Osteoblast (primary cell): ENCODE data around the gene CDH12. TPM values are rescaled to one million over a fixed set of nuclear protein-coding genes. Genes with fewer than 3 reads are reported as not detected.

Source experiments
- DNase-seq: peaks from one replicate; pipeline ENCODE4 v3.0.0; 2011; ENCODE audit warnings: low spot score, mixed read lengths; ENCODE audit not compliant: insufficient read length; ENCODE audit errors: missing footprints
- H2AFZ ChIP-seq: 2 replicates; pipeline ENCODE4 v1.6.0; 2011; ENCODE audit warnings: mild to moderate bottlenecking, low read length
- H3K27ac ChIP-seq: 2 replicates; pipeline ENCODE4 v1.5.1; 2011; ENCODE audit warnings: mild to moderate bottlenecking, low read depth, low read length, moderate library complexity
- H3K27me3 ChIP-seq: 2 replicates; pipeline ENCODE4 v1.6.0; 2012; ENCODE audit warnings: mild to moderate bottlenecking, control low read depth, inconsistent platforms, low read length, moderate library complexity; ENCODE audit not compliant: insufficient read depth
- H3K36me3 ChIP-seq: 2 replicates; pipeline ENCODE4 v1.5.1; 2011; ENCODE audit warnings: mild to moderate bottlenecking, low read length, control low read depth, moderate library complexity; ENCODE audit not compliant: insufficient read depth
- H3K4me1 ChIP-seq: 2 replicates; pipeline ENCODE4 v1.5.1; 2011; ENCODE audit warnings: mild to moderate bottlenecking, low read length, control low read depth, moderate library complexity; ENCODE audit not compliant: insufficient read depth
- H3K4me2 ChIP-seq: 2 replicates; pipeline ENCODE4 v1.6.0; 2011; ENCODE audit warnings: mild to moderate bottlenecking, low read length; ENCODE audit not compliant: insufficient read depth
- H3K4me3 ChIP-seq: fragments of 200-600 bp; sonication (generic); 3 replicates; pipeline ENCODE4 v1.5.1; 2012; ENCODE audit warnings: mild to moderate bottlenecking, low read length, inconsistent platforms; ENCODE audit not compliant: insufficient read depth
- H3K79me2 ChIP-seq: 2 replicates; pipeline ENCODE4 v1.6.0; 2012; ENCODE audit warnings: mild to moderate bottlenecking, low read length, control low read depth, inconsistent platforms; ENCODE audit not compliant: insufficient read depth
- H3K9me3 ChIP-seq: 2 replicates; pipeline ENCODE4 v1.5.1; 2011; ENCODE audit warnings: low read depth, low read length, control low read depth
- H4K20me1 ChIP-seq: 2 replicates; pipeline ENCODE4 v1.6.0; 2012; ENCODE audit warnings: mild to moderate bottlenecking, low read length, control low read depth; ENCODE audit not compliant: insufficient read depth
- CTCF ChIP-seq: IDR thresholded peaks from 2 replicates; pipeline ENCODE4 v1.5.1; 2011; ENCODE audit warnings: mild to moderate bottlenecking, low read depth, low read length, moderate library complexity; ENCODE audit errors: extremely low read depth
- total RNA-seq: library from RNA; depleted of rRNA; stranded (reverse); fragments of >200 nt; gene quantifications from 2 replicates; pipeline ENCODE4 v1.2.3, GENCODE V29; 2012

CDH12 gene
- not detected in 2 replicates for total RNA-seq

GRCh38 chr5:22852807-22853660, at the start of gene CDH12:
CDH12 (minus strand) TSS chr5:22853344.
- Histone ChIP-seq H3K27me3 (no peaks in the 10 kb centered on the region), H3K36me3 (no peaks in the 10 kb centered on the region), H3K9me3 (no peaks in the 10 kb centered on the region), H3K4me3 (no peak within 1 kb of the TSS), H3K27ac (no peak within 1 kb of the TSS), H3K4me2 (no peak within 1 kb of the TSS), H2AFZ (no peak within 1 kb of the TSS), H3K79me2 (no peaks in the 10 kb centered on the region), H4K20me1 (no peaks in the 10 kb centered on the region), H3K4me1 (no peaks in the 10 kb centered on the region)
- TF ChIP-seq CTCF = no peak
- DNase-seq = no peak

- no peak overlapping the region for H3K4me3 ChIP-seq
- H3K9me3 ChIP-seq = peaks cover 4% of the 10 kb centered on the region
- no peak for DNase-seq
- H3K27ac ChIP-seq = no peak overlapping the region
- no peaks in the 10 kb centered on the region for H4K20me1 ChIP-seq
- H3K36me3 ChIP-seq = no peaks in the 10 kb centered on the region
- no peaks in the 10 kb centered on the region for H3K4me1 ChIP-seq
- H3K79me2 ChIP-seq = no peaks in the 10 kb centered on the region
- H3K27me3 ChIP-seq = no peaks in the 10 kb centered on the region
- no peak for TF ChIP-seq CTCF
- no peak overlapping the region for H2AFZ ChIP-seq
- no peak overlapping the region for H3K4me2 ChIP-seq
These were observed 48.7 kb upstream of the CDH12 start for GRCh38 chr5:22901885-22902284.

DNA sequence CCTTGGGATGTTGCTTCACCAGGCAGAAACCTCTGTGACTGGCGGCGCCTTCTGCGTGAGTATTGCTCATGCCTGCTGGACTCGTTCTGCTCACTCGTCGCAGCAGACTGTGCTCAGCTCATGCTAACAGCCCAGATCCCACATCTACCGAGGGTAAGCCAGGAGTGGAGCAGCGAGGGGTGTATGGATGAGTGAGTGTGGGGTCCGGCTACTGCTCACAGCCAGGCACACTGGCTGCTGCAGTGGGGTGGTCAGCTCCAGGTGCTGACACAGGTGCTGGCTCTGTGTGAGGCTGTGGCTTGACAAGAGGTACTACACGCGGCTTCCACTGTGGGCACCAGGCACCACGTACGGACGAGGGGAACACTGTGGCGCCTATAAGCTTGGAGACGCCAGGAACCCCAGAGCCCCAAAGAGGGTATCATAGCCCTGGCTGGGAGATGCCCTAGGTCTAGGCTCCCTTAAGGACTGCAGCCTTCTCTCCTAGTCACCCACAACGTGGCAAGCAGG, 47.7 kb upstream of the CDH12 start:
- Histone ChIP-seq H4K20me1 (no peaks in the 10 kb centered on the region), H3K27me3 (no peaks in the 10 kb centered on the region), H3K79me2 (no peaks in the 10 kb centered on the region), H3K4me3 (no peak overlapping the region), H3K9me3 (peaks cover 4% of the 10 kb centered on the region), H3K36me3 (no peaks in the 10 kb centered on the region), H3K27ac (no peak overlapping the region), H3K4me2 (no peak overlapping the region), H2AFZ (no peak overlapping the region), H3K4me1 (no peaks in the 10 kb centered on the region)
- DNase-seq = no peak
- no peak for TF ChIP-seq CTCF

GRCh38 chr5:22899341-22899740, 46.2 kb upstream of the CDH12 start:
- Histone ChIP-seq H3K79me2 (no peaks in the 10 kb centered on the region), H3K36me3 (no peaks in the 10 kb centered on the region), H3K4me2 (no peak overlapping the region), H3K4me1 (no peaks in the 10 kb centered on the region), H3K27ac (no peak overlapping the region), H3K27me3 (no peaks in the 10 kb centered on the region), H4K20me1 (no peaks in the 10 kb centered on the region), H2AFZ (no peak overlapping the region), H3K9me3 (peaks cover 2% of the 10 kb centered on the region), H3K4me3 (no peak overlapping the region)
- no peak for TF ChIP-seq CTCF
- no peak for DNase-seq
